ENCODE measurements around the gene BTBD16.

DNA sequence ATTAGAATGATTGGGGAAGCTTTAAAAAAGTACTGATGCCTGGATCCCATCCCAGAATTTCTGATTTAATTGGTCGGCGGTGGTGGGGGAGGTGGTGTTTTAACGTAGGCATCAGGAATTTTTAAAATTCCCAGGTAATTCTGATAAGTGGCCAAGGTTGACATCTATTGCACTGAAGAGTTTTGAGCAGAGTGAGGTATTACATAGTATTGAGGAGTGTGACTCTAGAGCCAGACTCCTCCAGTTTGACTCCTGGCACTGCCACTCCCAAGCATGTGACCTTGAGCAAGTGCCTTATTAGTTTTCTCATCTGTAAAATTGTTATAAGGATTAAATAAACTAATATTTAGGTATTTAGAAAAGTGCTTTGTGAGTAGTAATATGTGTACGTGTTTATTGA is 109.6 kb downstream of the BTBD16 start:
- TF ChIP-seq EZH2 (IDR thresholded peaks at IDR 0.05; ENCODE audit: borderline replicate concordance), result no peak
- TF ChIP-seq, protein P1, sequence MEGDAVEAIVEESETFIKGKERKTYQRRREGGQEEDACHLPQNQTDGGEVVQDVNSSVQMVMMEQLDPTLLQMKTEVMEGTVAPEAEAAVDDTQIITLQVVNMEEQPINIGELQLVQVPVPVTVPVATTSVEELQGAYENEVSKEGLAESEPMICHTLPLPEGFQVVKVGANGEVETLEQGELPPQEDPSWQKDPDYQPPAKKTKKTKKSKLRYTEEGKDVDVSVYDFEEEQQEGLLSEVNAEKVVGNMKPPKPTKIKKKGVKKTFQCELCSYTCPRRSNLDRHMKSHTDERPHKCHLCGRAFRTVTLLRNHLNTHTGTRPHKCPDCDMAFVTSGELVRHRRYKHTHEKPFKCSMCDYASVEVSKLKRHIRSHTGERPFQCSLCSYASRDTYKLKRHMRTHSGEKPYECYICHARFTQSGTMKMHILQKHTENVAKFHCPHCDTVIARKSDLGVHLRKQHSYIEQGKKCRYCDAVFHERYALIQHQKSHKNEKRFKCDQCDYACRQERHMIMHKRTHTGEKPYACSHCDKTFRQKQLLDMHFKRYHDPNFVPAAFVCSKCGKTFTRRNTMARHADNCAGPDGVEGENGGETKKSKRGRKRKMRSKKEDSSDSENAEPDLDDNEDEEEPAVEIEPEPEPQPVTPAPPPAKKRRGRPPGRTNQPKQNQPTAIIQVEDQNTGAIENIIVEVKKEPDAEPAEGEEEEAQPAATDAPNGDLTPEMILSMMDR (IDR thresholded peaks at IDR 0.05; ENCODE audit: poor library complexity), result no peak
